HFF-Myc (cell line): ENCODE data around the gene DNER.

ENCODE experiments used
- DNase-seq: peaks from one replicate; pipeline ENCODE4 v3.0.0-alpha.2; 2011; ENCODE audit warnings: low read depth; ENCODE audit errors: extremely low read depth
- H3K4me3 ChIP-seq: replicated peaks from 2 replicates; pipeline ENCODE4 v1.5.1; 2011; ENCODE audit warnings: low read depth, mild to moderate bottlenecking, control low read depth, low read length
- CTCF ChIP-seq: IDR thresholded peaks from 2 replicates; pipeline ENCODE4 v1.5.1; 2012; ENCODE audit warnings: mild to moderate bottlenecking, low read depth, low read length, control low read depth; ENCODE audit errors: missing control alignments

The DNER gene

GRCh38 chr2:229419158-229419557 lies 295.2 kb downstream of the DNER start:
- DNase-seq = no peak
- no peak overlapping the region for H3K4me3 ChIP-seq
- no peak for TF ChIP-seq CTCF

GRCh38 chr2:229417916-229418315 lies 296.4 kb downstream of the DNER start:
- no peak for DNase-seq

GRCh38 chr2:229417176-229417575 lies 297.2 kb downstream of the DNER start:
- H3K4me3 ChIP-seq = no peak overlapping the region
- DNase-seq = no peak
- TF ChIP-seq CTCF = no peak

More at GRCh38 chr2:229417916-229418315, 296.4 kb downstream of the DNER start:
- TF ChIP-seq CTCF = no peak
- no peak overlapping the region for H3K4me3 ChIP-seq

- H3K4me3 ChIP-seq = no peak overlapping the region
- no peak for TF ChIP-seq CTCF
- no peak for DNase-seq
Measured at GRCh38 chr2:229416116-229416694, 298.1 kb downstream of the DNER start.

- DNase-seq = no peak
- H3K4me3 ChIP-seq = no peak overlapping the region
- TF ChIP-seq CTCF = no peak
Measured at GRCh38 chr2:229414631-229415030, 299.7 kb downstream of the DNER start.

- DNase-seq = no peak
- TF ChIP-seq CTCF = no peak
- no peak overlapping the region for H3K4me3 ChIP-seq
Measured at GRCh38 chr2:229412686-229413085, 301.7 kb downstream of the DNER start.

- TF ChIP-seq CTCF = no peak
- no peak for DNase-seq
- H3K4me3 ChIP-seq = no peak overlapping the region
Measured at GRCh38 chr2:229410946-229411345, 303.4 kb downstream of the DNER start.
